ENCODE measurements around the gene RNF166. TPM values are rescaled to one million over a fixed set of nuclear protein-coding genes. Genes with fewer than 3 reads are reported as not detected.

RNF166 gene
- polyA plus RNA-seq, 3 donors, result 99.3 to 255 (median 120) TPM

GRCh38 chr16:88743693-88744576, 37.7 kb upstream of the RNF166 start:
- peaks cover 98% of the 10 kb centered on the region for H4K20me1 ChIP-seq (ENCODE audit: insufficient read depth, low read length)
- H3K27ac ChIP-seq (ENCODE audit: low read depth in 1 of 2, low read length in 2 of 2), result peak overlapping the region in 1 of 2 donors; percentile 42
- WGBS (ENCODE audit: insufficient coverage), result 64% methylated on average over 31 of the region's 32 CpGs
- H3K9ac ChIP-seq (ENCODE audit: insufficient read depth, low read length, poor library complexity, severe bottlenecking), result no peak overlapping the region
- H3K27me3 Mint-ChIP-seq (ENCODE audit: low read depth in 3 of 3), result peaks cover 0 to 1% (median 0%) of the 10 kb centered on the region in 3 donors
- H3K27ac Mint-ChIP-seq, result peak overlapping the region in 1 of 7 donors; percentile 35
- H3K36me3 Mint-ChIP-seq, result peaks cover 17 to 54% of the 10 kb centered on the region in 2 donors
- no peak overlapping the region for H2AFZ ChIP-seq (ENCODE audit: insufficient read depth, low read depth, low read length, poor library complexity, severe bottlenecking)
- no peak overlapping the region for H3K4me3 ChIP-seq (replicated peaks in 1 of 3; ENCODE audit: low read depth in 2 of 3, low read length in 3 of 3)
- H3K4me1 ChIP-seq (ENCODE audit: control insufficient read depth in 1 of 2, insufficient read depth in 2 of 2, low read length in 2 of 2), result peaks cover 15 to 21% of the 10 kb centered on the region in 2 donors
- no peaks in the 10 kb centered on the region for H3K9me3 ChIP-seq (replicated peaks in 1 of 2; ENCODE audit: control insufficient read depth in 1 of 2, insufficient read depth in 1 of 2, low read length in 2 of 2)
- DNase-seq, result peak; percentile 46 to 66 (median 58)
- H3K4me2 ChIP-seq (replicated peaks; ENCODE audit: extremely low read depth, low read length, poor library complexity, severe bottlenecking), result no peak overlapping the region
- intact Hi-C loops (cut with micrococcal nuclease), result loop anchor here (2.0 kb wide), 1 partner anchor 41 kb away; the partner anchor contains the start of gene PIEZO1 (in 2 of the 2)
- peaks cover 36 to 61% of the 10 kb centered on the region in 2 donors for H3K36me3 ChIP-seq (replicated peaks in 1 of 2; ENCODE audit: control insufficient read depth in 1 of 2, insufficient read depth in 2 of 2, low read length in 2 of 2)
- H3K27me3 ChIP-seq (ENCODE audit: control insufficient read depth in 2 of 2, insufficient read depth in 2 of 2, low read length in 2 of 2), result no peaks in the 10 kb centered on the region
- no peak overlapping the region for H3K4me3 Mint-ChIP-seq
- peaks cover 35% of the 10 kb centered on the region for H3K4me1 Mint-ChIP-seq
- H3K79me2 ChIP-seq (ENCODE audit: insufficient read depth, low read length), result peaks cover 57% of the 10 kb centered on the region
- no peaks in the 10 kb centered on the region for H3K9me3 Mint-ChIP-seq
- TF ChIP-seq, protein P1, sequence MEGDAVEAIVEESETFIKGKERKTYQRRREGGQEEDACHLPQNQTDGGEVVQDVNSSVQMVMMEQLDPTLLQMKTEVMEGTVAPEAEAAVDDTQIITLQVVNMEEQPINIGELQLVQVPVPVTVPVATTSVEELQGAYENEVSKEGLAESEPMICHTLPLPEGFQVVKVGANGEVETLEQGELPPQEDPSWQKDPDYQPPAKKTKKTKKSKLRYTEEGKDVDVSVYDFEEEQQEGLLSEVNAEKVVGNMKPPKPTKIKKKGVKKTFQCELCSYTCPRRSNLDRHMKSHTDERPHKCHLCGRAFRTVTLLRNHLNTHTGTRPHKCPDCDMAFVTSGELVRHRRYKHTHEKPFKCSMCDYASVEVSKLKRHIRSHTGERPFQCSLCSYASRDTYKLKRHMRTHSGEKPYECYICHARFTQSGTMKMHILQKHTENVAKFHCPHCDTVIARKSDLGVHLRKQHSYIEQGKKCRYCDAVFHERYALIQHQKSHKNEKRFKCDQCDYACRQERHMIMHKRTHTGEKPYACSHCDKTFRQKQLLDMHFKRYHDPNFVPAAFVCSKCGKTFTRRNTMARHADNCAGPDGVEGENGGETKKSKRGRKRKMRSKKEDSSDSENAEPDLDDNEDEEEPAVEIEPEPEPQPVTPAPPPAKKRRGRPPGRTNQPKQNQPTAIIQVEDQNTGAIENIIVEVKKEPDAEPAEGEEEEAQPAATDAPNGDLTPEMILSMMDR (IDR thresholded peaks at IDR 0.05), result peak; percentile 95

- H3K36me3 Mint-ChIP-seq, result peaks cover 17 to 55% of the 10 kb centered on the region in 2 donors
- no peaks in the 10 kb centered on the region for H3K27me3 ChIP-seq (ENCODE audit: control insufficient read depth in 2 of 2, insufficient read depth in 2 of 2, low read length in 2 of 2)
- no peak for DNase-seq
- no peak overlapping the region for H3K9ac ChIP-seq (ENCODE audit: insufficient read depth, low read length, poor library complexity, severe bottlenecking)
- H3K4me1 Mint-ChIP-seq, result peaks cover 33% of the 10 kb centered on the region
- H3K36me3 ChIP-seq (replicated peaks in 1 of 2; ENCODE audit: control insufficient read depth in 1 of 2, insufficient read depth in 2 of 2, low read length in 2 of 2), result peaks cover 37 to 62% of the 10 kb centered on the region in 2 donors
- peaks cover 15 to 21% of the 10 kb centered on the region in 2 donors for H3K4me1 ChIP-seq (ENCODE audit: control insufficient read depth in 1 of 2, insufficient read depth in 2 of 2, low read length in 2 of 2)
- H3K27ac Mint-ChIP-seq, result no peak overlapping the region
- H2AFZ ChIP-seq (ENCODE audit: insufficient read depth, low read depth, low read length, poor library complexity, severe bottlenecking), result no peak overlapping the region
- no peak overlapping the region for H3K27ac ChIP-seq (ENCODE audit: low read depth in 1 of 2, low read length in 2 of 2)
- intact Hi-C loops (cut with micrococcal nuclease), result loop anchor here (2.0 kb wide), 1 partner anchor 42 kb away; the partner anchor contains the start of gene PIEZO1 (in 2 of the 2)
- no peaks in the 10 kb centered on the region for H3K9me3 Mint-ChIP-seq
- 91% methylated on average over 13 of the region's 19 CpGs for WGBS (ENCODE audit: insufficient coverage)
- peaks cover 50% of the 10 kb centered on the region for H3K79me2 ChIP-seq (ENCODE audit: insufficient read depth, low read length)
- TF ChIP-seq, protein P1 (IDR thresholded peaks at IDR 0.05), result no peak
- H3K27me3 Mint-ChIP-seq (ENCODE audit: low read depth in 3 of 3), result peaks cover 0 to 1% (median 0%) of the 10 kb centered on the region in 3 donors
- H4K20me1 ChIP-seq (ENCODE audit: insufficient read depth, low read length), result peaks cover 100% of the 10 kb centered on the region
- H3K4me3 ChIP-seq (replicated peaks in 1 of 3; ENCODE audit: low read depth in 2 of 3, low read length in 3 of 3), result no peak overlapping the region
- H3K4me3 Mint-ChIP-seq, result no peak overlapping the region
- no peak overlapping the region for H3K4me2 ChIP-seq (replicated peaks; ENCODE audit: extremely low read depth, low read length, poor library complexity, severe bottlenecking)
- no peaks in the 10 kb centered on the region for H3K9me3 ChIP-seq (replicated peaks in 1 of 2; ENCODE audit: control insufficient read depth in 1 of 2, insufficient read depth in 1 of 2, low read length in 2 of 2)
Measured at GRCh38 chr16:88742896-88743605, 36.8 kb upstream of the RNF166 start.

Data from CD14-positive monocyte (primary cell).